Neural progenitor cell (in vitro differentiated cells): ENCODE data around the gene CDAN1. TPM values are rescaled to one million over a fixed set of nuclear protein-coding genes. Genes with fewer than 3 reads are reported as not detected.

ENCODE experiments used
- DNase-seq: peaks from one replicate; pipeline ENCODE4 v3.0.0-alpha.2; 2016; ENCODE audit warnings: low spot score
- H2AFZ ChIP-seq: fragments of 200-600 bp; sonication (generic); replicated peaks from 2 replicates; pipeline ENCODE4 v1.6.1; 2016; ENCODE audit warnings: antibody characterized with exemption
- H3F3A ChIP-seq: fragments of 200-600 bp; sonication (generic); 2 replicates; pipeline ENCODE4 v1.6.1; 2016; ENCODE audit warnings: antibody characterized with exemption, low read depth
- H3K27ac ChIP-seq: fragments of 200-600 bp; sonication (generic); 2 replicates; pipeline ENCODE4 v1.5.1; 2016; ENCODE audit warnings: mild to moderate bottlenecking
- H3K27me3 ChIP-seq: fragments of 200-600 bp; sonication (generic); 2 replicates; pipeline ENCODE4 v1.6.1; 2016; ENCODE audit warnings: mild to moderate bottlenecking, moderate library complexity
- H3K36me3 ChIP-seq: fragments of 200-600 bp; sonication (generic); 2 replicates; pipeline ENCODE4 v1.5.1; 2016
- H3K4me1 ChIP-seq: fragments of 200-600 bp; sonication (generic); 2 replicates; pipeline ENCODE4 v1.6.1; 2016; ENCODE audit warnings: mixed run types
- H3K4me2 ChIP-seq: fragments of 200-600 bp; sonication (generic); 2 replicates; pipeline ENCODE4 v1.6.1; 2016
- H3K4me3 ChIP-seq: fragments of 200-600 bp; sonication (generic); 2 replicates; pipeline ENCODE4 v1.5.1; 2016
- H3K79me2 ChIP-seq: fragments of 200-600 bp; sonication (generic); 2 replicates; pipeline ENCODE4 v1.6.1; 2016; ENCODE audit warnings: low read depth
- H3K9ac ChIP-seq: fragments of 200-600 bp; sonication (generic); 2 replicates; pipeline ENCODE4 v1.6.1; 2016
- H3K9me3 ChIP-seq: fragments of 200-600 bp; sonication (generic); 2 replicates; pipeline ENCODE4 v1.5.1; 2016; ENCODE audit warnings: low read depth
- H4K20me1 ChIP-seq: fragments of 200-600 bp; sonication (generic); 2 replicates; pipeline ENCODE4 v1.6.1; 2016; ENCODE audit warnings: low read depth
- H3K27ac Mint-ChIP-seq: 3 replicates; pipeline ENCODE4 v1.8.0; 2021; ENCODE audit warnings: mixed read lengths
- H3K27me3 Mint-ChIP-seq: 2 replicates; pipeline ENCODE4 v1.8.0; 2022; ENCODE audit warnings: low read depth, mild to moderate bottlenecking, inconsistent platforms, moderate library complexity, mixed read lengths; ENCODE audit not compliant: insufficient read depth
- H3K36me3 Mint-ChIP-seq: 3 replicates; pipeline ENCODE4 v1.8.0; 2021; ENCODE audit warnings: mixed read lengths
- H3K4me1 Mint-ChIP-seq: 3 replicates; pipeline ENCODE4 v1.8.0; 2021; ENCODE audit warnings: mixed read lengths
- H3K4me3 Mint-ChIP-seq: 3 replicates; pipeline ENCODE4 v1.8.0; 2021; ENCODE audit warnings: mild to moderate bottlenecking, moderate library complexity, mixed read lengths
- H3K9me3 Mint-ChIP-seq: 3 replicates; pipeline ENCODE4 v1.8.0; 2020; ENCODE audit warnings: mixed read lengths
- CTCF ChIP-seq: fragments of 200-600 bp; sonication (generic); IDR thresholded peaks from 2 replicates; pipeline ENCODE4 v1.5.1; 2017; ENCODE audit warnings: antibody characterized with exemption, mild to moderate bottlenecking
- EZH2 ChIP-seq: fragments of 200-600 bp; sonication (generic); IDR thresholded peaks from 2 replicates; pipeline ENCODE4 v1.6.1; 2017; ENCODE audit warnings: antibody characterized with exemption, mild to moderate bottlenecking, moderate library complexity
- EZH2phosphoT487 ChIP-seq: fragments of 200-600 bp; sonication (generic); IDR thresholded peaks from 2 replicates; pipeline ENCODE4 v1.6.1; 2017; ENCODE audit warnings: antibody characterized with exemption
- total RNA-seq: library from RNA; depleted of rRNA; stranded (reverse); fragments of >200 nt; gene quantifications from 2 replicates; pipeline ENCODE4 v1.2.3, GENCODE V29; 2015; ENCODE audit warnings: low replicate concordance

CDAN1 gene
- total RNA-seq, 1 donor from 2014 or later = 20.2 TPM

- Histone ChIP-seq H3K4me2 (no peak overlapping the region), H3K79me2 (no peaks in the 10 kb centered on the region), H3K9me3 (no peaks in the 10 kb centered on the region), H3K36me3 (no peaks in the 10 kb centered on the region), H3K4me3 (no peak overlapping the region), H3K27me3 (no peaks in the 10 kb centered on the region), H3K9ac (no peak overlapping the region), H3K4me1 (no peaks in the 10 kb centered on the region), H3K27ac (no peak overlapping the region), H2AFZ (no peak overlapping the region), H4K20me1 (peaks cover 8% of the 10 kb centered on the region), H3F3A (peaks cover 3% of the 10 kb centered on the region)
- Mint-ChIP-seq H3K4me3 (no peak overlapping the region), H3K27me3 (peaks cover 12% of the 10 kb centered on the region), H3K4me1 (peaks cover 4% of the 10 kb centered on the region), H3K36me3 (peaks cover 40% of the 10 kb centered on the region), H3K9me3 (no peaks in the 10 kb centered on the region), H3K27ac (no peak overlapping the region)
- no peak for TF ChIP-seq CTCF
- no peak for TF ChIP-seq EZH2
- no peak for TF ChIP-seq EZH2phosphoT487
- DNase-seq = no peak
Measured at GRCh38 chr15:42729409-42729808, 7.5 kb downstream of the CDAN1 start.

GRCh38 chr15:42728972-42729371 lies 8.0 kb downstream of the CDAN1 start:
- Mint-ChIP-seq H3K4me3 (no peak overlapping the region), H3K36me3 (peaks cover 36% of the 10 kb centered on the region), H3K4me1 (peaks cover 2% of the 10 kb centered on the region), H3K9me3 (no peaks in the 10 kb centered on the region), H3K27ac (no peak overlapping the region), H3K27me3 (peaks cover 8% of the 10 kb centered on the region)
- Histone ChIP-seq H3K4me3 (no peak overlapping the region), H3K36me3 (no peaks in the 10 kb centered on the region), H2AFZ (no peak overlapping the region), H3F3A (peaks cover 3% of the 10 kb centered on the region), H3K4me1 (no peaks in the 10 kb centered on the region), H4K20me1 (peaks cover 8% of the 10 kb centered on the region), H3K79me2 (no peaks in the 10 kb centered on the region), H3K9me3 (no peaks in the 10 kb centered on the region), H3K27me3 (no peaks in the 10 kb centered on the region), H3K27ac (no peak overlapping the region), H3K9ac (no peak overlapping the region), H3K4me2 (no peak overlapping the region)
- TF ChIP-seq EZH2phosphoT487 (no peak), EZH2 (no peak), CTCF (no peak)
- no peak for DNase-seq

GRCh38 chr15:42728560-42728959 lies 8.4 kb downstream of the CDAN1 start:
- Histone ChIP-seq H3K27ac (no peak overlapping the region), H3K27me3 (no peaks in the 10 kb centered on the region), H3K9ac (no peak overlapping the region), H4K20me1 (peaks cover 8% of the 10 kb centered on the region), H3F3A (peaks cover 3% of the 10 kb centered on the region), H3K4me2 (no peak overlapping the region), H3K4me1 (no peaks in the 10 kb centered on the region), H3K79me2 (no peaks in the 10 kb centered on the region), H3K9me3 (no peaks in the 10 kb centered on the region), H2AFZ (no peak overlapping the region), H3K36me3 (no peaks in the 10 kb centered on the region), H3K4me3 (no peak overlapping the region)
- Mint-ChIP-seq H3K9me3 (no peaks in the 10 kb centered on the region), H3K4me1 (peaks cover 2% of the 10 kb centered on the region), H3K4me3 (no peak overlapping the region), H3K27ac (no peak overlapping the region), H3K27me3 (peaks cover 8% of the 10 kb centered on the region), H3K36me3 (peaks cover 34% of the 10 kb centered on the region)
- TF ChIP-seq CTCF (no peak), EZH2phosphoT487 (no peak), EZH2 (no peak)
- DNase-seq = no peak
